ENCODE measurements around the gene ASTL.
"Not testable (repeated sequence)": the region's sequence is repeated elsewhere in the genome, so short reads cannot be mapped to it uniquely, and the experiment has no call there.

Gene ASTL

GRCh38 chr2:96091711-96092572 is 46.4 kb downstream of the ASTL start:
- H3K4me1 Mint-ChIP-seq = no peaks in the 10 kb centered on the region
- peaks cover 2% of the 10 kb centered on the region for H3K36me3 Mint-ChIP-seq
- H3K27me3 Mint-ChIP-seq = peaks cover 5% of the 10 kb centered on the region
- H3K4me3 Mint-ChIP-seq = no peak overlapping the region
- no peak overlapping the region for H3K27ac Mint-ChIP-seq
- ATAC-seq (ENCODE audit: low read depth) (no peak), DNase-seq (ENCODE audit: low spot score in 2 of 2) (no peak)
- H3K9me3 Mint-ChIP-seq = peaks cover 2% of the 10 kb centered on the region

DNA sequence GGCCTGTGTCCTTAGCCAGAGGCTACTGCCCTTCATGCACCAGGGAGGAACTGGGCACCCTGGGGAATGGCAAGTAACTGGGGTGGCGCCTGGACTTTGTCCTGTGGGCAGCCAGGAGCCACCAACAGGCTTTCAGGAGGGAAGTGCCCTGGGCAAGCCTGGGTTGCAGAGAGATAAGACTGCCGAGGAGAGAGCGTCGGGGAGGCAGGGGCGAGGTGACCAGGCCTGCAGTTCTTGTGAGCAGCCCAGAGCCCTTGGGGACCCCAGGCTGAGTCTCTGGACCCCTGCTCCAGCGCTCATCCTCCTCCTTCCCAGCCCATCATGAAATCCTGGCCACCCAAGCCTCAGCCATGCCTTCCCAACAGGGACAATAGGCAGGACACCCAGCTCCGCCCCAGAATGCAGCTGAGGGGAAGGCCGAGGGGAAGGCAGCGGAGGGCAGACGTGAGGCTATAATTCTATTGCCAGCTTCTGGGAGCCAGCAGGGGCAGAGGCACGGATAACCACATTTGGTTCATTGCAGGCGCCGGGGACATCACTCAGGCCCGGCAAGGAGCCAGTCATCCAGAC is 47.1 kb downstream of the ASTL start:
- Mint-ChIP-seq H3K4me1 (no peaks in the 10 kb centered on the region), H3K27ac (no peak overlapping the region), H3K4me3 (no peak overlapping the region), H3K9me3 (peaks cover 2% of the 10 kb centered on the region), H3K27me3 (peaks cover 5% of the 10 kb centered on the region), H3K36me3 (peaks cover 2% of the 10 kb centered on the region)
- no peak for DNase-seq (ENCODE audit: low spot score in 2 of 2)
- no peak for ATAC-seq (ENCODE audit: low read depth)

DNA sequence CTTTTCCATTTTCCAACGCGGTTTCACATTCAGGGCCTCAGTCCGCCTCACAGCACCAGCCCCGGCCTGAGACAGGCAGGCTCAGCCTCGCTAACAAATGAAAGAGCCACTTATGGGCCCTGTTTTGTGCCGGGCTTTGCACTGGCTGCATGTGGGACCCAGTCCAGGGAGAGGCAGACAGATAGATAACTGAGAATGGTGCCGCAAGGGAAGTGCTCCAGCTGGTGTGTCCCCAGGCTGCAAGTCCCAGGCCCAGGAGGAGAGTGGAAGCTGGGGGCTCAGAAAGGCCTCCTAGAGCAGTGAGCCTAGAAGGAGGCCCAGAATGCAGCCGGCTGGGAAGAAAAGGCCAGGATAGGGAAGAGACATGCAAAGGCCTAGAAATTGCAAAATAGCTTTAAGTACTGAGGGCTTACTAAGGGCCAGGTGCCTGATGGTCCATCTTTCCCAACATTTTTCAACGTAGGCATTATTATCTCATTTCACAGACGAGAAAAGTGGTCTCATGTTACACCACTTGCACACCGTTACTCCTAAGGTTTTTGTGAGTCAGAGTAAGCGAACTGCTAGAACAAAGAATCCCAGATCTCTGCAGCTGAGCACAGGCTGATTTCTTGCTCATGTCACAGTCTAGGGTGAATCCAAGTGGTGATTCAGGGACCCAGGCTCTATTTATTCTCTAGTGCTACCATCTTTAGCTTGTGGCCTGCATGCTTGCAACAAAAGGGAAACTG is 47.9 kb downstream of the ASTL start:
- ATAC-seq (ENCODE audit: low read depth) (no peak), DNase-seq (ENCODE audit: low spot score in 2 of 2) (no peak)
- H3K27me3 Mint-ChIP-seq = peaks cover 6% of the 10 kb centered on the region
- peaks cover 3% of the 10 kb centered on the region for H3K36me3 Mint-ChIP-seq
- H3K27ac Mint-ChIP-seq = no peak overlapping the region
- H3K4me1 Mint-ChIP-seq = no peaks in the 10 kb centered on the region
- H3K9me3 Mint-ChIP-seq = peaks cover 2% of the 10 kb centered on the region
- no peak overlapping the region for H3K4me3 Mint-ChIP-seq

GRCh38 chr2:96089356-96090195 is 48.7 kb downstream of the ASTL start:
- Mint-ChIP-seq H3K9me3 (peaks cover 2% of the 10 kb centered on the region), H3K27ac (no peak overlapping the region), H3K4me3 (no peak overlapping the region), H3K27me3 (peaks cover 11% of the 10 kb centered on the region), H3K4me1 (no peaks in the 10 kb centered on the region), H3K36me3 (peaks cover 4% of the 10 kb centered on the region)
- ATAC-seq (ENCODE audit: low read depth) = no peak
- no peak for DNase-seq (ENCODE audit: low spot score in 2 of 2)

DNA sequence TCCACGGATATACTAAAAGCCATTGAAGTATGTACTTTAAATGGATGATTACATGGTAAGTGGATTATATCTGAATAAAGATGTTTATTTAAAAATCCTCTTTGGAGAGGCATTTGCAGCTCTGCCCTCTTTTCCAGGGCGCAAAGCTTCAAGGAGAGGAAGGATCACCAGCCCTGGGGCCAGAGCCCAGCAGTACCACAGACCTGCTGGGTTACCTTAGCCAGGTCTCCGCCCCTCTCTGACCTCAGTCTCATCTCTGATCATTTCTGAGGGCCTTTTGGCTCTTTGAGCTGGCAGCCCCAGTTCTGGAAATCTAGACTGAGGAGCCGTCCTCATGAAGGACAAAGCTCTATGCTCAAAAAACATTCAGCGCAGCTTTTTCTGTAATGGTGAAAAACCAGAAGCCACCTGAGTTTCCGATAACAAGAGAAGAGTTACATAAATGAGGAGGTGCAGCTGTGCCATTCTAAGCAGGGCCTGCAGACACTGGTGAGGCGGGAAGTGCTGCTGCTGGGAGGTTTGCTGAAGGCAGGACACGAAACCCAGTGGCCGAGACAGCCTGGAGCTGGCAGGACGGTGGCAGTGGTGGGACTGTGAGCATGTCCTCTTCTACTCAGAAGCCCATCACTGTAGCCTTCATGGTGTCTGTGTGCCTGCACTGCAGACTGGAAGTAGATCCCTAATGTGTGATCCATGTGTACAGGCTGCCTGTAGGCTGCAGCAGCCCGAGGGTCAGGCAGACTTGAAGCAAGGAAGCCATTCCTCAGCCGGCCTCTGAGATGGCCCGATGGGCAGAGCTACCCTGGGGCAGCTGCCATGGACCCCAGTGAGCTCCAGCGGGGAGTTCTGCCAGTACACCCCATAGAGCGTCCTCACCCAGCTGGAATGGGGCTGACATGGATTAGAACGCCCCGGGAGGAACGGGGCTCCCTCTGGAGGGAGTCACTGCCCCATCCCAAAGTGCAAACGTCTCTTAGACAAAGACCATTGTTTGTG is 49.7 kb downstream of the ASTL start:
- Mint-ChIP-seq H3K27ac (no peak overlapping the region), H3K4me3 (no peak overlapping the region), H3K4me1 (no peaks in the 10 kb centered on the region), H3K27me3 (peaks cover 15% of the 10 kb centered on the region), H3K36me3 (peaks cover 4% of the 10 kb centered on the region), H3K9me3 (peaks cover 2% of the 10 kb centered on the region)
- no peak for DNase-seq (ENCODE audit: low spot score in 2 of 2)
- ATAC-seq (ENCODE audit: low read depth) = no peak

GRCh38 chr2:96087130-96087529 is 51.2 kb downstream of the ASTL start:
- H3K4me1 Mint-ChIP-seq = no peaks in the 10 kb centered on the region
- no peak overlapping the region for H3K4me3 Mint-ChIP-seq
- H3K27ac Mint-ChIP-seq = no peak overlapping the region
- peaks cover 15% of the 10 kb centered on the region for H3K27me3 Mint-ChIP-seq
- DNase-seq (ENCODE audit: low spot score in 2 of 2) (no peak), ATAC-seq (ENCODE audit: low read depth) (no peak)
- peaks cover 2% of the 10 kb centered on the region for H3K36me3 Mint-ChIP-seq
- peaks cover 2% of the 10 kb centered on the region for H3K9me3 Mint-ChIP-seq

GRCh38 chr2:96085541-96086355 is 52.6 kb downstream of the ASTL start:
- ATAC-seq (ENCODE audit: low read depth) (no peak), DNase-seq (ENCODE audit: low spot score in 2 of 2) (no peak)
- H3K27me3 Mint-ChIP-seq = peaks cover 16% of the 10 kb centered on the region
- H3K36me3 Mint-ChIP-seq = peaks cover 2% of the 10 kb centered on the region
- no peak overlapping the region for H3K27ac Mint-ChIP-seq
- H3K4me3 Mint-ChIP-seq = no peak overlapping the region
- H3K9me3 Mint-ChIP-seq = peaks cover 2% of the 10 kb centered on the region
- no peaks in the 10 kb centered on the region for H3K4me1 Mint-ChIP-seq

GRCh38 chr2:96084858-96085518 is 53.3 kb downstream of the ASTL start:
- not testable (repeated sequence) for H3K9me3 Mint-ChIP-seq; H3K27ac Mint-ChIP-seq; H3K4me1 Mint-ChIP-seq; ATAC-seq (ENCODE audit: low read depth); DNase-seq (ENCODE audit: low spot score in 2 of 2); H3K36me3 Mint-ChIP-seq; H3K4me3 Mint-ChIP-seq
- peaks cover 20% of the 10 kb centered on the region for H3K27me3 Mint-ChIP-seq

DNA sequence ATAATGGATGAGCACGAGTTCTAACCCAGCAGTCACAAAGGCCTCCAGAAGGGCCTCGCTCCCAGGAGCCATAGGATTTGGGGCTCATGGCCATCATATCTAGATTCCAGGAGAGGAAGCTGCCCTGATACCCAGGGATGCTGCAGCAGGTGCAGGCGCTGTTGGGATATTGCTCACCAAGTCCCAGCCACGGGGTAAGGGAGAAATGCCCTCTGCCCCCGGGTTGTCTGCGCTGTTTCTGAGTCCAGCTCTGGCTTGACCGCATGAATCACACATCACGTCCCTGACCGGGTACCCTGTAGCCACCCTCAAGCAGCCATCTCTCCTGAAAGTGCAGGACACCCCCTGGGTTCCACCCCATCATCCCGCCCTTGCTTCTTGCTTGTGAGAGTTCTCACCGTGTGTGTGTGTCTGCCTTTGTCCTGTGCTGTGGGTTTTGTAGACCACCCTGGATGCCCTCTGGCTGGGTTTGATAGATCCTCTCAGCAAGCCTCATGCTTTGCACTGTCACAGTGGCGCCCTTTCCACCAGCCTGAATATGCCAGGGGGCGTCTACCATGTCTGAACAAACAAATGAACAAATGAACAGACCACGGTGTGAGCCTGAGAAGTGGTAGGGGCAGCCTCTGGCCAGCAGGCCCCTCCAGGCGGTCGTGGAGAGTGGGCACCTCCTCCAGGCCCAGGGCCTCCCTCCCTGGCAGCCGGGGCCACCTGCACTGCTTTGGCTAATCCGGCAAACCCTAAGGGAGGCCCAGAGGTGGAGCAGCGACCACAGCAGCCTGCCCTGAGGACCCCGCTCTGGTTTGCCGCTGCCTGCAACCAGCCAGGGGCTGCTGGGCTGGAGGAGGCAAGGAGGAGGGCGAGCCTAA is 54.1 kb downstream of the ASTL start:
- Mint-ChIP-seq H3K4me1 (no peaks in the 10 kb centered on the region), H3K27ac (no peak overlapping the region), H3K36me3 (peaks cover 2% of the 10 kb centered on the region), H3K4me3 (no peak overlapping the region), H3K9me3 (peaks cover 2% of the 10 kb centered on the region), H3K27me3 (peaks cover 19% of the 10 kb centered on the region)
- no peak for ATAC-seq (ENCODE audit: low read depth)
- DNase-seq (ENCODE audit: low spot score in 2 of 2) = no peak

GRCh38 chr2:96083064-96083939 is 55.0 kb downstream of the ASTL start:
- H3K27me3 Mint-ChIP-seq = peaks cover 19% of the 10 kb centered on the region
- peaks cover 2% of the 10 kb centered on the region for H3K9me3 Mint-ChIP-seq
- no peak overlapping the region for H3K27ac Mint-ChIP-seq
- ATAC-seq (ENCODE audit: low read depth) (no peak), DNase-seq (ENCODE audit: low spot score in 2 of 2) (no peak)
- no peaks in the 10 kb centered on the region for H3K4me1 Mint-ChIP-seq
- H3K4me3 Mint-ChIP-seq = no peak overlapping the region
- H3K36me3 Mint-ChIP-seq = peaks cover 2% of the 10 kb centered on the region
